IMR-90 (cell line): ENCODE results near the gene PSAPL1. TPM values are rescaled to one million over a fixed set of nuclear protein-coding genes. Genes with fewer than 3 reads are reported as not detected.

ENCODE experiments used
- ATAC-seq: fragments of 200-7000 bp; cut with Tn5 transposase; 2 replicates; pipeline ENCODE4 v1.9.1; 2020; ENCODE audit warnings: low read depth, mild to moderate bottlenecking, moderate library complexity
- BruUV-seq: library from RNA; stranded (reverse); fragments of 400-500 nt; replicated peaks from 2 replicates; lab custom pipeline; 2021; lab: Mats Ljungman, UMichigan
- CTCF ChIA-PET: fragments of 300-600 bp; formaldehyde crosslinking; extraction: SDS; loops from one replicate; lab custom pipeline; 2021; ENCODE audit warnings: antibody characterized with exemption; lab: Yijun Ruan, JAX
- POLR2A ChIA-PET: fragments of 300-600 bp; sonication (Branson Sonifier 250); formaldehyde crosslinking; loops from one replicate; lab custom pipeline; 2022; ENCODE audit warnings: antibody characterized with exemption; ENCODE audit not compliant: unreplicated experiment; lab: Charles Lee
- DNase-seq: peaks from one replicate; pipeline ENCODE4 v3.0.0; 2013
- H2AFZ ChIP-seq: replicated peaks from 2 replicates; pipeline ENCODE3; 2013; ENCODE audit warnings: low read length, mild to moderate bottlenecking; ENCODE audit not compliant: poor library complexity
- H2AK5ac ChIP-seq: 2 replicates; pipeline ENCODE4 v1.6.1; 2013; ENCODE audit warnings: low read depth, low read length, inconsistent platforms
- H2AK9ac ChIP-seq: replicated peaks from 2 replicates; pipeline ENCODE3; 2013; ENCODE audit warnings: mild to moderate bottlenecking, low read depth, low read length, moderate library complexity; ENCODE audit not compliant: poor library complexity
- H2BK120ac ChIP-seq: 2 replicates; pipeline ENCODE4 v1.6.1; 2013; ENCODE audit warnings: low read depth, low read length, inconsistent platforms
- H2BK15ac ChIP-seq: 3 replicates; pipeline ENCODE4 v1.6.1; 2013; ENCODE audit warnings: low read depth, low read length, inconsistent platforms
- H2BK20ac ChIP-seq: 2 replicates; pipeline ENCODE4 v1.6.1; 2013; ENCODE audit warnings: low read depth, mild to moderate bottlenecking, inconsistent platforms, low read length, moderate library complexity
- H2BK5ac ChIP-seq: 2 replicates; pipeline ENCODE4 v1.6.1; 2013; ENCODE audit warnings: mild to moderate bottlenecking, low read depth, low read length, inconsistent platforms; ENCODE audit not compliant: poor library complexity, severe bottlenecking
- H3K14ac ChIP-seq: replicated peaks from 2 replicates; pipeline ENCODE4 v1.6.1; 2013; ENCODE audit warnings: low read depth, low read length, inconsistent platforms
- H3K18ac ChIP-seq: 2 replicates; pipeline ENCODE4 v1.6.1; 2013; ENCODE audit warnings: low read depth, low read length, control low read depth
- H3K23ac ChIP-seq: 2 replicates; pipeline ENCODE4 v1.6.1; 2013; ENCODE audit warnings: low read depth, low read length, inconsistent platforms
- H3K27ac ChIP-seq: 2 replicates; pipeline ENCODE4 v1.5.1; 2013; ENCODE audit warnings: mild to moderate bottlenecking, control low read depth, low read length; ENCODE audit not compliant: insufficient read depth
- H3K27me3 ChIP-seq: 2 replicates; pipeline ENCODE4 v1.6.1; 2013; ENCODE audit warnings: low read length; ENCODE audit not compliant: control insufficient read depth, insufficient read depth
- H3K36me3 ChIP-seq: 2 replicates; pipeline ENCODE4 v1.6.1; 2013; ENCODE audit warnings: low read length, mixed read lengths; ENCODE audit not compliant: control insufficient read depth, insufficient read depth
- H3K4ac ChIP-seq: 2 replicates; pipeline ENCODE4 v1.6.1; 2013; ENCODE audit warnings: low read depth, low read length, inconsistent platforms
- H3K4me1 ChIP-seq: 2 replicates; pipeline ENCODE4 v1.6.1; 2013; ENCODE audit warnings: low read length, mixed read lengths; ENCODE audit not compliant: control insufficient read depth, insufficient read depth
- H3K4me2 ChIP-seq: 2 replicates; pipeline ENCODE4 v1.6.1; 2013; ENCODE audit warnings: low read depth, mild to moderate bottlenecking, control low read depth, low read length, moderate library complexity
- H3K4me3 ChIP-seq: 2 replicates; pipeline ENCODE4 v1.5.1; 2013; ENCODE audit warnings: low read depth, mild to moderate bottlenecking, control low read depth, low read length, moderate library complexity; ENCODE audit not compliant: insufficient read depth
- H3K56ac ChIP-seq: 2 replicates; pipeline ENCODE4 v1.6.1; 2013; ENCODE audit warnings: low read length, inconsistent platforms; ENCODE audit not compliant: insufficient read depth; ENCODE audit errors: extremely low read depth
- H3K79me1 ChIP-seq, 2 experiments: 2 replicates each; pipeline ENCODE4 v1.6.1; 2013; ENCODE audit warnings: low read length in 2 of 2, inconsistent platforms in 1 of 2, low read depth in 1 of 2
- H3K9ac ChIP-seq: 2 replicates; pipeline ENCODE4 v1.6.1; 2013; ENCODE audit warnings: low read depth, low read length, control low read depth
- H3K9me1 ChIP-seq: 2 replicates; pipeline ENCODE4 v1.6.1; 2013; ENCODE audit warnings: low read length, inconsistent platforms; ENCODE audit not compliant: insufficient read depth
- H3K9me3 ChIP-seq: 2 replicates; pipeline ENCODE4 v1.6.1; 2013; ENCODE audit warnings: low read length; ENCODE audit not compliant: control insufficient read depth, insufficient read depth
- H4K20me1 ChIP-seq: 2 replicates; pipeline ENCODE4 v1.6.1; 2013; ENCODE audit warnings: low read length, inconsistent platforms; ENCODE audit not compliant: insufficient read depth
- H4K5ac ChIP-seq: 2 replicates; pipeline ENCODE4 v1.6.1; 2013; ENCODE audit warnings: mild to moderate bottlenecking, low read depth, low read length, control low read depth
- H4K8ac ChIP-seq, 2 experiments: 2 replicates each; pipeline ENCODE4 v1.6.1; 2013; ENCODE audit warnings: low read depth in 2 of 2, low read length in 2 of 2, control low read depth in 1 of 2, inconsistent platforms in 1 of 2
- H4K91ac ChIP-seq: 2 replicates; pipeline ENCODE4 v1.6.1; 2013; ENCODE audit warnings: low read depth, low read length, inconsistent platforms; ENCODE audit not compliant: insufficient read depth
- BHLHE40 ChIP-seq: fragments of 150-350 bp; IDR thresholded peaks from 2 replicates; pipeline ENCODE4 v1.6.1; 2016; ENCODE audit warnings: mild to moderate bottlenecking, low read depth, low read length
- CEBPB ChIP-seq: IDR thresholded peaks from 2 replicates; pipeline ENCODE4 v1.6.1; 2012; ENCODE audit warnings: low read depth, low read length, improper control_type of control experiment
- CHD1 ChIP-seq: IDR thresholded peaks from 2 replicates; pipeline ENCODE4 v1.6.1; 2012; ENCODE audit warnings: low read depth, low read length, improper control_type of control experiment
- CTCF ChIP-seq: conservative IDR thresholded peaks from 2 replicates; pipeline ENCODE4 v1.5.1; 2012; ENCODE audit warnings: mild to moderate bottlenecking, low read depth, low read length, improper control_type of control experiment
- ELK1 ChIP-seq: fragments of 150-350 bp; IDR thresholded peaks from 2 replicates; pipeline ENCODE4 v1.6.1; 2016; ENCODE audit warnings: low read depth, mild to moderate bottlenecking, low read length, moderate library complexity, borderline replicate concordance
- FOS ChIP-seq: fragments of 150-350 bp; IDR thresholded peaks from 2 replicates; pipeline ENCODE4 v1.6.1; 2016; ENCODE audit warnings: low read depth, low read length
- MAFK ChIP-seq: IDR thresholded peaks from 2 replicates; pipeline ENCODE4 v1.6.1; 2012; ENCODE audit warnings: low read depth, low read length, improper control_type of control experiment
- MXI1 ChIP-seq: IDR thresholded peaks from 2 replicates; pipeline ENCODE4 v1.6.1; 2012; ENCODE audit warnings: low read depth, mild to moderate bottlenecking, low read length, moderate library complexity, borderline replicate concordance
- NFE2L2 ChIP-seq: fragments of 150-350 bp; IDR thresholded peaks from 2 replicates; pipeline ENCODE4 v1.6.1; 2016; ENCODE audit warnings: low read depth, mild to moderate bottlenecking, low read length
- POLR2A ChIP-seq: IDR thresholded peaks from 2 replicates; pipeline ENCODE4 v1.6.1; 2012; ENCODE audit warnings: mild to moderate bottlenecking, low read depth, low read length
- RCOR1 ChIP-seq: IDR thresholded peaks from 2 replicates; pipeline ENCODE4 v1.6.1; 2012; ENCODE audit warnings: mild to moderate bottlenecking, low read length, improper control_type of control experiment; ENCODE audit not compliant: insufficient replicate concordance
- SMC3 ChIP-seq: fragments of 150-350 bp; IDR thresholded peaks from 2 replicates; pipeline ENCODE4 v1.6.1; 2016; ENCODE audit warnings: low read depth, mild to moderate bottlenecking, antibody characterized with exemption, low read length, moderate library complexity
- USF2 ChIP-seq: fragments of 150-350 bp; IDR thresholded peaks from 2 replicates; pipeline ENCODE4 v1.6.1; 2017; ENCODE audit warnings: mild to moderate bottlenecking, antibody characterized with exemption, low read length, low read depth
- WGBS, 2 experiments: methylation state at CpG; one replicate each; pipeline versions ENCODE4 v1.1.5 to v1.1.7; 2013; ENCODE audit warnings: missing lambda C conversion rate in 2 of 2; ENCODE audit not compliant: insufficient read length in 1 of 2; ENCODE audit errors: extremely low coverage in 2 of 2; 5-methylcytosine and 5-hydroxymethylcytosine counted together
- dilution Hi-C: fragments of 300-500 bp; cut with HindIII; formaldehyde crosslinking; loops from one replicate; pipeline ENCODE4 v1.14.3; 2018; ENCODE audit warnings: low sequenced_read_pairs; ENCODE audit not compliant: unreplicated experiment
- in situ Hi-C: fragments of 300-500 bp; cut with MboI; formaldehyde crosslinking; loops from 3 replicates; pipeline ENCODE4 v1.14.3; 2019; ENCODE audit warnings: low sequenced_read_pairs, inconsistent platforms, mixed read lengths
- intact Hi-C: fragments of 100-400 bp; cut with micrococcal nuclease; formaldehyde crosslinking; loops from 2 replicates; pipeline ENCODE4 v1.10.0; 2022
- polyA plus RNA-seq, 3 experiments: library from polyadenylated mRNA; depleted of rRNA; stranded (reverse); fragments of >200 nt; gene quantifications; 2 replicates each; pipeline ENCODE4 v1.2.3, GENCODE V29; 2012; ENCODE audit warnings: low replicate concordance in 1 of 3
- total RNA-seq: library from RNA; depleted of rRNA; stranded (reverse); fragments of >200 nt; gene quantifications from 2 replicates; pipeline ENCODE4 v1.2.3, GENCODE V29; 2012

Gene PSAPL1
- total and polyA plus RNA-seq, 2 of the 4 experiments (the other 2 are of a cell fraction): not detected

- H3K9ac ChIP-seq: no peak overlapping the region
- WGBS, 2 experiments: no CpG with 5 or more reads among the region's 9 CpGs
- peaks cover 34% of the 10 kb centered on the region for H3K27me3 ChIP-seq
Measured at GRCh38 chr4:7465017-7465416, 30.3 kb upstream of the PSAPL1 start.

More at GRCh38 chr4:7465017-7465416, 30.3 kb upstream of the PSAPL1 start:
- H2BK15ac ChIP-seq: no peak overlapping the region
- DNase-seq (no peak), ATAC-seq (no peak)
- H3K56ac ChIP-seq: no peak overlapping the region
- H3K4me1 ChIP-seq: no peaks in the 10 kb centered on the region
- dilution Hi-C loops (no loop called here), in situ Hi-C loops (no loop called here), intact Hi-C loops (no loop called here)
- H4K8ac ChIP-seq: no peak overlapping the region
- no peak overlapping the region for H4K5ac ChIP-seq
- H2BK120ac ChIP-seq: no peak overlapping the region
- no peak overlapping the region for H3K14ac ChIP-seq
- H3K9me1 ChIP-seq: no peaks in the 10 kb centered on the region
- no peak overlapping the region for H3K23ac ChIP-seq
- H2BK5ac ChIP-seq: no peak overlapping the region
- no peak overlapping the region for H2AFZ ChIP-seq
- H3K4ac ChIP-seq: no peak overlapping the region
- H2AK9ac ChIP-seq: no peak overlapping the region
- no peak overlapping the region for H3K4me3 ChIP-seq
- H4K20me1 ChIP-seq: no peaks in the 10 kb centered on the region
- no peaks in the 10 kb centered on the region for H3K79me1 ChIP-seq
- no peaks in the 10 kb centered on the region for H3K36me3 ChIP-seq
- BruUV-seq: no TSS peak
- POLR2A ChIA-PET: no interaction called here
- no peak overlapping the region for H4K91ac ChIP-seq
- no peak for TF ChIP-seq USF2
- no peak for TF ChIP-seq MAFK
- TF ChIP-seq FOS: no peak
- no peak for TF ChIP-seq MXI1
- no peak for TF ChIP-seq CTCF
- TF ChIP-seq CEBPB: no peak
- no peak for TF ChIP-seq RCOR1
- TF ChIP-seq BHLHE40: no peak
- TF ChIP-seq SMC3: no peak
- TF ChIP-seq CHD1: no peak
- TF ChIP-seq ELK1: no peak
- TF ChIP-seq POLR2A: no peak
- no peak for TF ChIP-seq NFE2L2
- H3K27ac ChIP-seq: no peak overlapping the region
- H3K9me3 ChIP-seq: peaks cover 4% of the 10 kb centered on the region; the same call in 1 of the 2 replicates
- no peak overlapping the region for H3K4me2 ChIP-seq
- CTCF ChIA-PET: no interaction called here
- no peak overlapping the region for H2BK20ac ChIP-seq
- H2AK5ac ChIP-seq: no peak overlapping the region
- H3K18ac ChIP-seq: no peak overlapping the region
